Activated CD8-positive, alpha-beta T cell treated with anti-CD3 and anti-CD28 coated beads, Interleukin-2, amount 10 ng/mL, durations not matched to agents 7 days and 5 days (primary cell): ENCODE measurements around the gene PURB. TPM values are rescaled to one million over a fixed set of nuclear protein-coding genes. Genes with fewer than 3 reads are reported as not detected.

Experiments used
- ATAC-seq: fragments of 150-1000 bp; cut with Tn5 transposase; one replicate; pipeline ENCODE4 v1.10.0; 2021; ENCODE audit warnings: moderate library complexity
- CTCF ChIA-PET: fragments of 350-600 bp; sonication (Branson Sonifier 250); formaldehyde crosslinking; loops from one replicate; lab custom pipeline; 2021; ENCODE audit warnings: antibody characterized with exemption; lab: Charles Lee
- POLR2A ChIA-PET: fragments of 350-600 bp; sonication (Branson Sonifier 250); formaldehyde crosslinking; loops from one replicate; lab custom pipeline; 2021; ENCODE audit warnings: antibody characterized with exemption; lab: Charles Lee
- DNase-seq: peaks from one replicate; pipeline ENCODE4 v3.0.0-alpha.2; 2020
- H3K27ac Mint-ChIP-seq: one replicate; pipeline ENCODE4 v1.8.0; 2021; ENCODE audit warnings: mild to moderate bottlenecking, mixed read lengths
- H3K27me3 Mint-ChIP-seq: one replicate; pipeline ENCODE4 v1.8.0; 2021; ENCODE audit warnings: low read depth, mixed read lengths
- H3K36me3 Mint-ChIP-seq: one replicate; pipeline ENCODE4 v1.8.0; 2021; ENCODE audit warnings: low read depth, mixed read lengths
- H3K4me1 Mint-ChIP-seq: one replicate; pipeline ENCODE4 v1.8.0; 2021; ENCODE audit warnings: low read depth, mixed read lengths
- H3K4me3 Mint-ChIP-seq: one replicate; pipeline ENCODE4 v1.8.0; 2021; ENCODE audit warnings: mild to moderate bottlenecking, mixed read lengths
- H3K9me3 Mint-ChIP-seq: one replicate; pipeline ENCODE4 v1.8.0; 2022; ENCODE audit warnings: mixed read lengths; ENCODE audit not compliant: insufficient read depth
- total RNA-seq, 2 experiments: library from RNA; stranded (reverse); gene quantifications; one replicate each; pipeline ENCODE4 v1.2.3, GENCODE V29; 2021

PURB gene
- total RNA-seq, 2 experiments from 2014 or later, result 26.8 to 28.0 TPM

DNA sequence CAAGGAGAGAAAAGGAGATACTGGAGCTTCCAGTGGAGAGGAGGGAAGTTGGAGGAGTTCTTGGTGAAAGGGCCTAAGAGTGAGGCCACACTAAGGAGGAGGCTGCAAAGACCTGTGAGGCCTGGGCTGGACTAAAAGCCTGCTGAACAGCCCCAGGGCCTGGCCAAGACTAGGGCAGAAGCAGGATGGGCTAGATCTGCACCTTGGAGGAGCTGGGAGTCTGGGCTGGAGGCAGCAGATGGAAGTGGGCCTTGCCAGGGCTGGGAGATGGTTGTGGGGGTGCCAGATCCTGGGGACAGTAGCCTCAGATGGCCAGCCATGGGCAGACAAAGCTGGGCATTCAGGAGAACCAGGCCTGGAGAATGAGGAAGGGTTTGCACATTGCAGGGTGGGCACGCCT lies 6.5 kb upstream of the PURB start:
- Mint-ChIP-seq H3K27me3 (no peaks in the 10 kb centered on the region), H3K36me3 (peaks cover 3% of the 10 kb centered on the region), H3K4me1 (peaks cover 35% of the 10 kb centered on the region), H3K4me3 (peak overlapping the region; percentile 30), H3K9me3 (no peaks in the 10 kb centered on the region), H3K27ac (peak overlapping the region; percentile 98)
- no peak for DNase-seq
- ChIA-PET CTCF (interaction anchor here (1.4 to 5.7 kb wide), 7 partner anchors 10 to 245 kb away, joined by 5 to 38 read pairs (median 9); partner anchors contain the start of gene H2AZ2), POLR2A (interaction anchor here (0.7 to 2.0 kb wide), 9 partner anchors 10 to 220 kb away, joined by 3 to 15 read pairs (median 3); partner anchors contain the start of genes H2AZ2 and TBRG4)
- ATAC-seq, result peak; percentile 14

DNA sequence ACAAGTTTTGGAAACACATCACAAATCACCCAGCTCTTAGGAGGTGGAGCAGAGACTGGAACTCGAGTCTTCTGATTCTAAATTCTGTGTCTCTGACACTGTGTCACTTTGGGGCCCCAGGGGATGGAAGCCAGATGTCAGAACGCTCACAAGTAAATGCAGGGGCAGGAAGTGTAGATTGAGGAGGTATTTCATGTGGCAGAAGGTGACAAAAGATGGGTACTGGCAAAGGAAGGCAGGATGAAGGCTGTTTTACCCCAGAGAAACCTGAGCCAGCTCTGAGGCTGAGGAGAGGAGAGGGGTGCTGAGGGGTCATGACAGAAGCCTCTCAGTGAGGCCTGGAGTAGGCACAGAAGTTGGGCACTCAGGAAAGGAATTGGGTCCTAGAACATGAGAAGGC lies 6.0 kb upstream of the PURB start:
- Mint-ChIP-seq H3K36me3 (peaks cover 3% of the 10 kb centered on the region), H3K27ac (peak overlapping the region; percentile 98), H3K4me1 (peaks cover 38% of the 10 kb centered on the region), H3K4me3 (peak overlapping the region; percentile 30), H3K27me3 (no peaks in the 10 kb centered on the region), H3K9me3 (no peaks in the 10 kb centered on the region)
- peak; percentile 79 for ATAC-seq
- ChIA-PET CTCF (interaction anchor here (1.1 to 5.7 kb wide), 8 partner anchors 10 to 245 kb away, joined by 4 to 38 read pairs (median 8); partner anchors contain the start of gene H2AZ2), POLR2A (interaction anchor here (0.6 to 2.0 kb wide), 8 partner anchors 10 to 220 kb away, joined by 3 to 15 read pairs (median 4); partner anchors contain the start of genes H2AZ2 and TBRG4)
- peak; percentile 66 for DNase-seq

DNA sequence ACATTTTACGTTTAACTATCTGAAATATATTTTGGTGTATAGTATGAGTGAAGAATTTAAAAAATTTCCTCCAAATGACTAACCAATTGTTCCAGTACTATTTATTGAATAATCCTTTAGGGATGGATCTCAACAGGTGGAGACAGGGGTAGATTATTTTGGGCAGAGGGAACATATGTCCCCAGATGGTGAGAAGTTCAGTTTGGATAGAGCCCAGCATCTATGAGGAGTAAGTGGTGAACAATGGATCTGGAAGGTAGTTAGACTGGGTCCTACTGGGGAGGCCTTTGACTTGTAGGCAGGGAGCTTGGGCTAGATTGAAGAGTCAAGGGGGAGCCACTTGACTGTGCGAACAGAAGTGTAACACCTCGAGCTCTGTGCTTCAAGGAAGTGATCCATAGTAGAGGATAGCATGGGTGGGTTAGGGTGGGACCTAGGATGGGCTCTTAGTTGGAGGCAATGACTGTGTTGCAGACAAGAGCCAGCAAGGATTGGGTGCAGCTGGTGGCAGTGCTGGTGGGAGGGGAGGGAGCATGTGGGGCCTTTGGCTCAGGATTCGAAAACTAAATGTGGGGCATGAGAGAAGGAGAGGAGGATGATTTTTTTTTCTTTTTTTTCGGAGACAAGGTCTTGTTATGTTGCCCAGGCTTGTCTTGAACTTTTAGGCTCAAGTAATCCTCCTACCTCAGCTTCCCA lies 3.9 kb upstream of the PURB start:
- Mint-ChIP-seq H3K36me3 (peaks cover 10% of the 10 kb centered on the region), H3K4me3 (no peak overlapping the region), H3K27ac (peak overlapping the region; percentile 2), H3K9me3 (no peaks in the 10 kb centered on the region), H3K4me1 (peaks cover 44% of the 10 kb centered on the region), H3K27me3 (no peaks in the 10 kb centered on the region)
- POLR2A ChIA-PET, result interaction anchor here (1.1 kb wide), 1 partner anchor 41 kb away, joined by 3 read pairs; no protein-coding TSS in a partner anchor
- ATAC-seq (no peak), DNase-seq (no peak)
- CTCF ChIA-PET, result no interaction called here

DNA sequence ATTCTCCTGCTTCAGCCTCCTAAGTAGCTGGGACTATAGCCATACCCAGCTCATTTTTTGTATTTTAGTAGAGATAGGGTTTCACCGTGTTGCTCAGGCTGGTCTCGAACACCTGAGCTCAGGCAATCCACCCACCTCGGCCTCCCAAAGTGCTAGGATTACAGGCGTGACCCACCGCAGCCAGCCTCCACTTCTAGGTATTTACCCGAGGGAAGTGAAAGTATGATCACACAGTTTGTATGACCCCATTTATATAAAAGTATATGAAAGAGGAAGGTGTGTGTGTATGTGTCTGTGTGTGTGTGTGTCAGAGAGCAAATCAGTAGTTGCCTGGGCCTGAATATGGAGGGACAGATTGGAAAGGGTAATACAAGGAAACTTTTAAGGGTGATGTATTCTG lies 2.0 kb upstream of the PURB start:
- H3K36me3 Mint-ChIP-seq, result peaks cover 28% of the 10 kb centered on the region
- H3K27me3 Mint-ChIP-seq, result no peaks in the 10 kb centered on the region
- H3K4me3 Mint-ChIP-seq, result peak overlapping the region; percentile 0
- POLR2A ChIA-PET, result interaction anchor here (1.3 to 2.3 kb wide), 2 partner anchors 8 to 40 kb away, joined by 3 to 11 read pairs; partner anchors contain the start of gene H2AZ2
- ATAC-seq (no peak), DNase-seq (no peak)
- CTCF ChIA-PET, result no interaction called here
- H3K9me3 Mint-ChIP-seq, result no peaks in the 10 kb centered on the region
- peak overlapping the region; percentile 98 for H3K27ac Mint-ChIP-seq
- peaks cover 58% of the 10 kb centered on the region for H3K4me1 Mint-ChIP-seq

DNA sequence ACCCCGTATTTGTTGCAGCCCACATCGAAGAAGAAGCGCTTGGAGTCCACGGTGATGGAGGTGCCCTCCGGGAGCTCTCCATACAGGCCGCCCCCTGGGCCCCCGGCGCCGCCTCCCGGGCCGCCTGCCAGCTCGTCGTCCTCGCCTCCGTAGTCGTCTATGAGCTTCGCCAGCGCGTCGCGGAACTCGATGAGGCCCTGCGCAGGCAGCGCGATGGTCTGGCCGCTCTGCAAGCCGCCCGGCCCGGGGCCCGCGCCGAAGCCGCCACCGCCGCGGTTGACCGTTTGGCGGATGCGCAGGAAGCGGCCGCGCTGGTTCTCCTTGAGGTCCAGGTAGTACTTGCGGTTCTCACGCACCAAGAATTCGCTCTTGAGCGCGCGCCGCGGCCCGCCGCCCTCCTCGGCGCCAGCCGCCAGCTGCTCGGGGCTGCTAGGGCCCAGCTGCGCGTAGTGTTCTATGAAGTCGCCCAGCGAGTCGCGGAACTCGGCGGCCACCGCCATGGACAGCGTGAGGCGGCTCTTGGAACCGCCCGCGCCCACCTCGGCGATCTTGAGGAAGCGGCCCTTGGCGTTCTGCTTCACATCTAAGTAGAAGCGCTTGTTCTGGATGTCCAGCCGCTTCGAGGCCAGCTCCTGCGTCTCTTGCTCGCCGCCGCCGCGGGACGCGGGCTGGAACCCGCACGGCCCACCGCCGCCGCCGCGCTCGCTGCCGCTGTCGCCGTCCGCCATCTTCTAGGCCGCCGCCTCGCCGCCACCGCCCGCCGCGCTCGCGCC lies 523 bp downstream of the PURB start:
- Mint-ChIP-seq H3K4me3 (peak overlapping the region; percentile 88), H3K27me3 (no peaks in the 10 kb centered on the region), H3K27ac (peak overlapping the region; percentile 98), H3K4me1 (peaks cover 62% of the 10 kb centered on the region), H3K36me3 (peaks cover 46% of the 10 kb centered on the region), H3K9me3 (no peaks in the 10 kb centered on the region)
- DNase-seq (peak; percentile 65), ATAC-seq (peak; percentile 31)
- ChIA-PET POLR2A (interaction anchor here (0.7 to 3.2 kb wide), 43 partner anchors 8 to 394 kb away, joined by 3 to 92 read pairs (median 6); partner anchors contain the start of genes DDX56, H2AZ2, MYO1G and NUDCD3), CTCF (interaction anchor here (1.1 to 5.1 kb wide), 6 partner anchors 27 to 251 kb away, joined by 3 to 33 read pairs (median 6); partner anchors contain the start of gene H2AZ2)

DNA sequence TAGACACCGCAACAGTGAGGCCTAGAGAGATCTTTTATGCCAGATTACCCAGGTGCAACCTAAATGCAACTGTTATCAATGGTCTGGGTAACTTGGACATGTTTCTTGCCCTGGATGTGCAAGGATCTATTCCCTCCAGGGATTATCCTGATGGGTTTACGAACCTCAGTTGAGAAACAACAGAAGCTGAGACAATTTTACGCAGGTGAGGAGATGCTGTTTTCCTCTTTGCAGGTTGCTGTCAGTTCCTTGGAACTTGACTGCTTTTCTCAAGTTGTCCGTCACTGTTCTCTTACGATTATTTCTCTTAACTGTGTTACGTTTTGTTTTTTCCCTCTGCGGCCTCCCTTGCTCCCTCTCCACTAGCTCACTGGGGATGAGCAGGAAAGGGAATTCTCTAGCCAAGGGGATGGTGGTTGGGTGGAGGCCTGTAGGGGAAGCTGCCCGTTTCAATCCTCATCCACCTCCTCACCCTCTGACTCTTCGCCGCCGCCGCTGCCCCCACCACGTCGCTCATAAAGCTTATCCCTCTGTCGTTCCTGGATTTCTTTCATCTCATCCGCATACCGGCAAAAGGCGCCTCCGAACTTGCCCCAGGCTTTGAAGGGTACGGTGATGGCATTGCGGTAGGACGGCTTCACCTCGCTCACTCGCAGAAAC lies 1.2 kb downstream of the PURB start:
- no peak for DNase-seq
- Mint-ChIP-seq H3K27me3 (no peaks in the 10 kb centered on the region), H3K27ac (peak overlapping the region; percentile 98), H3K4me1 (peaks cover 67% of the 10 kb centered on the region), H3K9me3 (no peaks in the 10 kb centered on the region), H3K4me3 (peak overlapping the region; percentile 88), H3K36me3 (peaks cover 51% of the 10 kb centered on the region)
- CTCF ChIA-PET, result interaction anchor here (1.1 to 5.1 kb wide), 5 partner anchors 27 to 252 kb away, joined by 3 to 33 read pairs (median 7); partner anchors contain the start of gene H2AZ2
- POLR2A ChIA-PET, result interaction anchor here (0.7 to 3.2 kb wide), 26 partner anchors 10 to 311 kb away, joined by 3 to 92 read pairs (median 11); partner anchors contain the start of genes DDX56, H2AZ2, MYO1G and PPIA
- no peak for ATAC-seq

DNA sequence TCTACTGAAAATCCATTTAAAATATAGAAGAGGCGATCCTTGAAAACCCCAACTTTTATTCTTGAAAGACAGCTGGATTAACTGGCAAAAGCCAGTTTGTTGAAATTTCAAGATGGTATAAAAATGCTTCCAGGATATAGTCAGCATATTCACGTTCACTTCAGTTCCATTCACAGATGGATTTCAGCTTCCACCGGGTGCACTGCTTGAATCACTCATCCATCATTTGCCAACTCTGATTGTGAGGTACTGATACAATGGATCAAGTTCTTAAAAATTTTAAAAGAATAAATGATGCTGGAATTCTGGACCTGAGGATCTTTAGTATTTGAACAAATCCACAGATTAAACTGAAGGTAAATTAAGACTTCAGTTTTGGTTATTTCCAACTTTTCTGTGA lies 2.4 kb downstream of the PURB start:
- POLR2A ChIA-PET, result interaction anchor here (1.0 to 3.6 kb wide), 6 partner anchors 8 to 96 kb away, joined by 3 to 43 read pairs (median 11); partner anchors contain the start of genes H2AZ2 and MYO1G
- H3K27ac Mint-ChIP-seq, result peak overlapping the region; percentile 98
- peak overlapping the region; percentile 88 for H3K4me3 Mint-ChIP-seq
- no peak for ATAC-seq
- DNase-seq, result no peak
- peaks cover 57% of the 10 kb centered on the region for H3K36me3 Mint-ChIP-seq
- H3K9me3 Mint-ChIP-seq, result no peaks in the 10 kb centered on the region
- peaks cover 68% of the 10 kb centered on the region for H3K4me1 Mint-ChIP-seq
- H3K27me3 Mint-ChIP-seq, result no peaks in the 10 kb centered on the region
- CTCF ChIA-PET, result interaction anchor here (0.8 to 5.1 kb wide), 10 partner anchors 8 to 40 kb away, joined by 3 to 58 read pairs (median 8); partner anchors contain the start of gene H2AZ2

DNA sequence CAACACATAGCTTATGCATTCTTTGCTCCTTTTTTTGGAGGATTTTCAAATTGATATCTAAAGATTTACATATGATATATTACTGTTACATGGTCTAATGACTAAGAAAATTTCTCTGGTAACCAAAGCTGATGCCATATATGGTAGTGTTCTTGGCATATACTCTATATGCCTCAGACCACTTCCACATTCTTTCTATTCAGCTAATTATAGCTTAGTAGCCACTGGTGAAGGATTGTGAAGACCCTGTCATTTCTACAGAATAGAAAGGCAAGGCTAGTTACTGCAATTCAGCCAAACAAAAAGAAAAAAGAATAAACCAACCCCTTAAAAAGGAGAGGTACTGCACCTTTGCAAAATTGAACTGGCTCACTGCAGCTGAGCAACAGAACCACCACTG lies 3.7 kb downstream of the PURB start:
- CTCF ChIA-PET, result interaction anchor here (0.7 to 5.1 kb wide), 16 partner anchors 9 to 316 kb away, joined by 3 to 58 read pairs (median 6); partner anchors contain the start of gene H2AZ2
- POLR2A ChIA-PET, result interaction anchor here (0.6 to 3.6 kb wide), 10 partner anchors 10 to 391 kb away, joined by 3 to 43 read pairs (median 5); partner anchors contain the start of genes CCM2, H2AZ2, MYO1G and NUDCD3
- Mint-ChIP-seq H3K4me3 (peak overlapping the region; percentile 88), H3K4me1 (peaks cover 60% of the 10 kb centered on the region), H3K27ac (peak overlapping the region; percentile 72), H3K36me3 (peaks cover 69% of the 10 kb centered on the region), H3K9me3 (no peaks in the 10 kb centered on the region), H3K27me3 (no peaks in the 10 kb centered on the region)
- DNase-seq (no peak), ATAC-seq (no peak)

DNA sequence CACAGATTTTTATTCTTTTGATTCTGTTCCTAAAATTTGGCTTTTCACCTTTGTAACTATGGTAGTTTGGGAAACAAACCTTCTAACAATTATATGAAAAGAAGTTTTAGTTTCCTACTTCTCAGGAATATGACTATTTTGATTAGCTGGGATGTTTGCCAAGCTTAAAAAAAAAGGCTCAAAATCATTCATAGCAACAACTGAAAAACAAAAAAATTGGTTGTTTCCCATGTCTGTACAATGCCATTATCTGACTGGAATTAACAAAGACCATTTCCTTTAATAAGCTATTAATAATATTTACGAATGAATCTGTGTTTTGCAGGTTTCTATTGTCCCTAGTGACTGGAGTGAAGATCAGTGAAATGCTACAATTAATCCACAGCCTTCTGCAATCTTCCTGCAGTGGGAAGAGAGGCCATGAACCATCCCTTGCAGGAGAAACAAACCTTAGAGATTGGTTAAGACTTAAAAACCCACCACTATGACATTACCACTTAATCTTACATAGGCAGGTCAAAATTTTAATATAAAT lies 4.2 kb downstream of the PURB start:
- H3K4me1 Mint-ChIP-seq, result peaks cover 59% of the 10 kb centered on the region
- ChIA-PET CTCF (interaction anchor here (0.7 to 5.1 kb wide), 17 partner anchors 8 to 316 kb away, joined by 3 to 58 read pairs (median 6); partner anchors contain the start of gene H2AZ2), POLR2A (interaction anchor here (0.6 to 3.6 kb wide), 11 partner anchors 10 to 391 kb away, joined by 3 to 43 read pairs (median 4); partner anchors contain the start of genes CCM2, H2AZ2, MYO1G and NUDCD3)
- DNase-seq, result no peak
- H3K36me3 Mint-ChIP-seq, result peaks cover 72% of the 10 kb centered on the region
- no peaks in the 10 kb centered on the region for H3K9me3 Mint-ChIP-seq
- H3K27me3 Mint-ChIP-seq, result no peaks in the 10 kb centered on the region
- ATAC-seq, result no peak
- H3K4me3 Mint-ChIP-seq, result peak overlapping the region; percentile 88
- H3K27ac Mint-ChIP-seq, result peak overlapping the region; percentile 62

DNA sequence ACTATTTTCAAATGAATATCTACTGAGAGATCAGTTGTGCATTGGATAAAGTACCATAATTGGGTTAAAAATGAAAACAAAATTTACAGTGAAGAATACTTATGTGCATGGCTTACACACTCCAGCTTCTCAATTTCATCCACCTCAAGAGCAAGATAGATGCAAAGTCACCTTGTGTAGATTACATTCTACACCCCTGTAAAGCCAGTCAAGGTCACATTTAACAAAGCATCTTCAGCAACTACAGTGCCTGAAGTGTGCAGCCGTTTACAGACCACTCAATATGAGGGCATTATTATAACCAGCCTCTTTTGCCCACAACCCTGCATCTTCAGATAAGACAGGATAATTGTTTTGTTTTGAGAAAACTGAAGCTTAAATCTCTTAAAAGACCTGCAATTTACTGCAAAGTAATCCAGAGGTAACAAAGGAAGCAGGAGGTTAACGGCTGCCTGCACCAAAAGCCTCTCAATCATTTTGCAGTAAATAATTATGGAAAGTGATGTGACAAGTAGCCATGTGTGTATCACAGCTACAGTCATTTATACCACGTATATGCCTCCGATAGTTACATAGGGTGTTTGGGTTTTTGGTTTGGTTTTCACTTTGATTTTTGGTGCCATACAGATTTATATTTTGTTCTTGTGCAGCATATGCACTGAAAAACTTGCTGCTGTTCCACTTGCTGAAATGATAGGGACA lies 4.9 kb downstream of the PURB start:
- peak overlapping the region; percentile 88 for H3K4me3 Mint-ChIP-seq
- POLR2A ChIA-PET, result interaction anchor here (1.4 to 3.6 kb wide), 5 partner anchors 11 to 34 kb away, joined by 3 to 43 read pairs (median 15); partner anchors contain the start of gene H2AZ2
- CTCF ChIA-PET, result interaction anchor here (1.1 to 3.6 kb wide), 9 partner anchors 8 to 255 kb away, joined by 3 to 58 read pairs (median 7); partner anchors contain the start of gene H2AZ2
- ATAC-seq (no peak), DNase-seq (no peak)
- H3K36me3 Mint-ChIP-seq, result peaks cover 70% of the 10 kb centered on the region
- H3K9me3 Mint-ChIP-seq, result no peaks in the 10 kb centered on the region
- H3K27me3 Mint-ChIP-seq, result no peaks in the 10 kb centered on the region
- H3K27ac Mint-ChIP-seq, result peak overlapping the region; percentile 62
- H3K4me1 Mint-ChIP-seq, result peaks cover 53% of the 10 kb centered on the region
